Cardiac atrium fibroblast (primary cell): ENCODE measurements around the gene CLDN17. TPM values are rescaled to one million over a fixed set of nuclear protein-coding genes. Genes with fewer than 3 reads are reported as not detected.

Source experiments
- total RNA-seq: library from RNA; depleted of rRNA; stranded (reverse); fragments of >200 nt; gene quantifications from 2 replicates; pipeline ENCODE4 v1.2.3, GENCODE V29; 2015

CLDN17 gene
- not detected in 2 replicates for total RNA-seq

GRCh38 chr21:30166705-30167104 is at the start of gene CLDN17:
CLDN17 (minus strand) TSS chr21:30166805; CDS start chr21:30166617, 188 bp downstream.

GRCh38 chr21:30216041-30216723 is 49.6 kb upstream of the CLDN17 start, which contains the start of gene CLDN8:
CLDN8 (minus strand) TSS chr21:30216097; CDS start chr21:30215925, 172 bp downstream.

Other genes with a start within 250 kb of the CLDN17 start
- gene GRIK1, start 226.8 kb downstream of the CLDN17 start, total RNA-seq = not detected in 2 replicates
- not detected in 2 replicates for gene CLDN8, start 49.3 kb upstream of the CLDN17 start, total RNA-seq
- not detected in 2 replicates for gene KRTAP24-1, start 116.1 kb upstream of the CLDN17 start, total RNA-seq
- gene KRTAP25-1, start 122.7 kb upstream of the CLDN17 start, total RNA-seq = not detected in 2 replicates
- gene KRTAP26-1, start 153.5 kb upstream of the CLDN17 start, total RNA-seq = not detected in 2 replicates
- not detected in 2 replicates for gene KRTAP27-1, start 170.9 kb upstream of the CLDN17 start, total RNA-seq
- gene KRTAP23-1, start 181.8 kb upstream of the CLDN17 start, total RNA-seq = not detected in 2 replicates
- gene KRTAP13-2, start 205.5 kb upstream of the CLDN17 start, total RNA-seq = not detected in 2 replicates
- not detected in 2 replicates for gene KRTAP13-1, start 229.2 kb upstream of the CLDN17 start, total RNA-seq